Endothelial cell of umbilical vein (primary cell): Measurements from ENCODE around the gene CHAF1A.

Experiments
- CTCF ChIP-seq, 2 donors: IDR thresholded peaks; 1 replicate in 1 of 2; 2 replicates in 1 of 2; pipeline ENCODE4 v1.5.1; 2011; ENCODE audit warnings: low read length in 2 of 2, mild to moderate bottlenecking in 2 of 2, moderate library complexity in 2 of 2, control low read depth in 1 of 2, inconsistent platforms in 1 of 2, low read depth in 1 of 2; ENCODE audit not compliant: insufficient read depth in 1 of 2; ENCODE audit errors: extremely low read depth in 1 of 2
- EZH2 ChIP-seq: IDR thresholded peaks from 2 replicates; pipeline ENCODE4 v1.6.1; 2012; ENCODE audit warnings: borderline replicate concordance, low read depth, mild to moderate bottlenecking, moderate library complexity, low read length, inconsistent platforms; ENCODE audit not compliant: severe bottlenecking
- FOS ChIP-seq: IDR thresholded peaks from 2 replicates; pipeline ENCODE4 v1.6.1; 2011; ENCODE audit warnings: mild to moderate bottlenecking, low read length, moderate library complexity, borderline replicate concordance; ENCODE audit not compliant: insufficient read depth
- GATA2 ChIP-seq: IDR thresholded peaks from 2 replicates; pipeline ENCODE4 v1.7.0; 2011; ENCODE audit warnings: low read depth, mild to moderate bottlenecking, moderate library complexity, mixed read lengths, low read length; ENCODE audit not compliant: insufficient read length, insufficient read depth
- JUN ChIP-seq: IDR thresholded peaks from 2 replicates; pipeline ENCODE4 v1.6.1; 2011; ENCODE audit warnings: borderline replicate concordance, low read depth; ENCODE audit not compliant: insufficient read length, insufficient read depth
- MAX ChIP-seq: IDR thresholded peaks from 2 replicates; pipeline ENCODE4 v1.6.1; 2011; ENCODE audit not compliant: insufficient read depth, insufficient read length
- POLR2A ChIP-seq: IDR thresholded peaks from 2 replicates; pipeline ENCODE4 v1.6.1; 2012; ENCODE audit warnings: low read depth, mild to moderate bottlenecking, control low read depth, low read length
- POLR2AphosphoS5 ChIP-seq: IDR thresholded peaks from 2 replicates; pipeline ENCODE4 v1.6.1; 2012; ENCODE audit warnings: low read depth, mild to moderate bottlenecking, control low read depth, low read length, moderate library complexity; ENCODE audit not compliant: insufficient read depth

- TF ChIP-seq POLR2A (no peak), CTCF (IDR thresholded peaks at IDR 0.05; ENCODE audit: extremely low read depth in 1 of 2, insufficient read depth in 1 of 2, low read depth in 1 of 2, low read length in 2 of 2) (no peak), EZH2 (no peak), JUN (no peak), POLR2AphosphoS5 (no peak), GATA2 (no peak), FOS (no peak), MAX (no peak)
These were observed 43.7 kb downstream of the CHAF1A start for GRCh38 chr19:4445963-4446703.
